Measurements from ENCODE around the gene CYB561A3.

The CYB561A3 gene

DNA sequence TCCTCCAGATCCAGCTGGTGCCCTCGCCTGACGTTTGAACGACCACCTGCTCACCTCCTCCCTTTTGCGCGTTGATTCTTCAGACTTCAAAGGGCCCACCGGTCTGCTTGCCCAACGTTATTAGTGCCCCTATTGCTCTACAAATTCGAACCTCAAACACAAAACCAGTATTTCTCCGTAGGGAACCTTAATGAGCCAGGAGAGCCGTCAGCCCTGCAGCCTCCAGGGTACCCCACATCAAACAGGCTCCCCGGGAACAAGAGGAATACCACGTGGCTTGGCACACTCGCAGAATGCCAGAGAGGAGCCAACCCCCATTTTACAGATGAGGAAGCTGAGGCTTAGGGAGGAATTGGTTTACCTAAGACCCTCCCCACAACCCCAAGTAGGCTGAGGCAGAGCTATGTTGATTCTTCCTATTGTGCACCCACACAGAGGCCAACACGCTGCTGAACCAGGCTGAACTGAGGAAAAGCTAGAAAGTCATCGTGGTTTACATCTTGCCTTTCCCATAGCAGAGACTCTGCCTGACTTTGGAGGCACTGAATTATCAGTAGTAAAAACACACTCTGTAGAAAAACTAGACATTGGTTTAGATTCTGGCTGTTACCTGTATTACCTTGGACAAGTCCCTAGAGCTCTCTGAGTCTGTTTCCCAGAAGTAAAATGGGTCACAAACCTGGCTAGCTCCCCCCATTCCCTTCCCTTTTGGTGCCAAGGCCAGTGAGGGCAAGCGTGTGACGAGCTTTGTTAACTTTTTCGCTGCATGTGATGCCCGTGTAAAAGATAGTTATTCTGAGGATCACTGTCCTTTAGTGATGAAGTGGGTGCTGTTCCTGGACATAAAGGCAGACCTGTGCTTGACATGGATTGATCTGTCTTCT is 27.9 kb downstream of the CYB561A3 start:
- Mint-ChIP-seq H3K27ac (peak overlapping the region; percentile 83), H3K9me3 (no peaks in the 10 kb centered on the region), H3K4me1 (ENCODE audit: low read depth) (peaks cover 53% of the 10 kb centered on the region), H3K4me3 (peak overlapping the region; percentile 87), H3K36me3 (ENCODE audit: low read depth) (peaks cover 54% of the 10 kb centered on the region), H3K27me3 (no peaks in the 10 kb centered on the region)
- intact Hi-C loops (cut with micrococcal nuclease) = loop anchor here (1.0 to 10.0 kb wide), 2 partner anchors 28 to 79 kb away; partner anchors contain the start of gene CYB561A3

GRCh38 chr11:61332797-61333549 is 28.7 kb downstream of the CYB561A3 start, which contains the start of the genes DDB1 and TKFC:
Gene DDB1, minus strand, starts transcription at chr11:61333105. Its CDS starts 137 bp downstream, at chr11:61332968.
Gene TKFC, plus strand, starts transcription at chr11:61333228. Its CDS starts 1,501 bp downstream, at chr11:61334729.
- H3K9me3 Mint-ChIP-seq = no peaks in the 10 kb centered on the region
- intact Hi-C loops (cut with micrococcal nuclease) = loop anchor here (1.0 to 10.0 kb wide), 2 partner anchors 28 to 78 kb away; partner anchors contain the start of gene CYB561A3
- H3K4me1 Mint-ChIP-seq (ENCODE audit: low read depth) = peaks cover 46% of the 10 kb centered on the region

DNA sequence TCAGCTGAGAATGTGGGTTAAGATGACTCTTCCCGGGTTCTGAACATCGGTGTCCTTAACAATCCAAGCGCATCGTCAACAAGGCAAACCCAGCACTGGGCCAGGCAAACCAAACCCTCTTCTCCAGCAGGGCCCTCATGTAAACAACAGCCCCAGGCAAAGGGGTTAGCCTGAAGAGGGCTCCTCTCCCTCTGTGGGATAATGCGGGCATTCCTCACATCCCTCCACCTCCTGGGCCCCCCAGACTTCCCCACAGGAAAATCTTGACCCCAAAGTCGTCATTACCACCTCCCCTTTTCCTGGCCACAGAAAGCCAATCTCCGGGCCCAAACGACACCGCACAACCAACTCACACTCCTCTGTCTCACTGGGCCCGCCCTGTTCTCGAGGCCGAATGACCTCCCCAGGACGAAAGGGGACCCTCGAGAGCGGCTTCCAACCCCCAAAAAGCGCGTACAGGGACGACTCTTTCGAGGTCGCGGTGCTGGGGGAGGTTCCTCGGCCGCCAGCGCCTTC is 29.3 kb downstream of the CYB561A3 start:
- Mint-ChIP-seq H3K27me3 (no peaks in the 10 kb centered on the region), H3K9me3 (no peaks in the 10 kb centered on the region), H3K4me3 (peak overlapping the region; percentile 87), H3K4me1 (ENCODE audit: low read depth) (peaks cover 43% of the 10 kb centered on the region), H3K27ac (peak overlapping the region; percentile 83), H3K36me3 (ENCODE audit: low read depth) (peaks cover 58% of the 10 kb centered on the region)
- intact Hi-C loops (cut with micrococcal nuclease) = loop anchor here (10.0 kb wide), 1 partner anchor 78 kb away; no protein-coding TSS in a partner anchor

More at GRCh38 chr11:61332797-61333549, 28.7 kb downstream of the CYB561A3 start, which contains the start of the genes DDB1 and TKFC:
- H3K36me3 Mint-ChIP-seq (ENCODE audit: low read depth) = peaks cover 54% of the 10 kb centered on the region
- peak within 1 kb of the TSS; percentile 87 for H3K4me3 Mint-ChIP-seq
- H3K27ac Mint-ChIP-seq = peak within 1 kb of the TSS; percentile 83
- H3K27me3 Mint-ChIP-seq = no peaks in the 10 kb centered on the region

- Mint-ChIP-seq H3K4me3 (peak overlapping the region; percentile 87), H3K27ac (peak overlapping the region; percentile 83), H3K9me3 (no peaks in the 10 kb centered on the region), H3K4me1 (ENCODE audit: low read depth) (peaks cover 36% of the 10 kb centered on the region), H3K36me3 (ENCODE audit: low read depth) (peaks cover 65% of the 10 kb centered on the region), H3K27me3 (no peaks in the 10 kb centered on the region)
- intact Hi-C loops (cut with micrococcal nuclease) = loop anchor here (10.0 kb wide), 1 partner anchor 77 kb away; no protein-coding TSS in a partner anchor
Observed at GRCh38 chr11:61331651-61332050, 30.0 kb downstream of the CYB561A3 start.

DNA sequence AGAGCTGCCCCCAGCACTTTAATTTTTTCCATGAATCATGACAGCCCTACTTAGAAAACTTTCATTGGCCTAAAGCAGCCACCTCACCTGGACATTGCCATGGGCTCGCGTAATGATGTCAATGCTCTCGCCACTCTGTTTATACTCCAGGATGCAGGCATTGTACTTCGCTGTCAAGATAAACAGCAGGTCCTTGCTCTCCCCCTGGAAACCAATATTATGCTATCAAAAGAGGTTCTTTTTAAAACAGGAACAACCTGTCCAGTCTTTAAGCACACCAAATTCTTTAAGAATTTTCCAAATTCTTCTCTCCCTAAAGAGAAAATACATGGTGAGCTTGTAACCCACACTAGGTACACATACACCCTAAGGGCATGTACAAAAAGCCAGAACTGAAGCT is 31.8 kb downstream of the CYB561A3 start:
- H3K4me1 Mint-ChIP-seq (ENCODE audit: low read depth) = peaks cover 33% of the 10 kb centered on the region
- H3K4me3 Mint-ChIP-seq = no peak overlapping the region
- no peaks in the 10 kb centered on the region for H3K9me3 Mint-ChIP-seq
- H3K27ac Mint-ChIP-seq = no peak overlapping the region
- no peaks in the 10 kb centered on the region for H3K27me3 Mint-ChIP-seq
- intact Hi-C loops (cut with micrococcal nuclease) = loop anchor here (10.0 kb wide), 1 partner anchor 75 kb away; no protein-coding TSS in a partner anchor
- H3K36me3 Mint-ChIP-seq (ENCODE audit: low read depth) = peaks cover 83% of the 10 kb centered on the region

DNA sequence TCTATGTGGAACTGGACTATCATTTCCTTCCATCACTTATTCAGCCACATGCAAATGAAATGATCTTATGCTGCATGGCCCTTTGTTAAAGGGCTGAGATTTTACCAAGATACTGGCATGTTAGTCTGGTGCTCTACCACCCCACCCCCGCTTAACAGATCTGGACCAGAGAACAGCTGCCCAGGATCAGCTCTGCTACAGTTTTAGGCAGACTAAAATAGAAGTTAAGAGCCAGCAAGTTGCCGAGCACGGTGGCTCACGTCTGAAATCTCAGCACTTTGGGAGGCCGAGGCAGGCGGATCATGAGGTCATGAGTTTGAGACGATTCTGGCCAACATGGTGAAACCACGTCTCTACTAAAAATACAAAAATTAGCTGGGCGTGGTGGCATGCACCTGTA is 33.3 kb downstream of the CYB561A3 start:
- peaks cover 94% of the 10 kb centered on the region for H3K36me3 Mint-ChIP-seq (ENCODE audit: low read depth)
- H3K4me1 Mint-ChIP-seq (ENCODE audit: low read depth) = peaks cover 27% of the 10 kb centered on the region
- H3K27ac Mint-ChIP-seq = no peak overlapping the region
- no peaks in the 10 kb centered on the region for H3K27me3 Mint-ChIP-seq
- H3K4me3 Mint-ChIP-seq = no peak overlapping the region
- H3K9me3 Mint-ChIP-seq = no peaks in the 10 kb centered on the region
- intact Hi-C loops (cut with micrococcal nuclease) = no loop called here

DNA sequence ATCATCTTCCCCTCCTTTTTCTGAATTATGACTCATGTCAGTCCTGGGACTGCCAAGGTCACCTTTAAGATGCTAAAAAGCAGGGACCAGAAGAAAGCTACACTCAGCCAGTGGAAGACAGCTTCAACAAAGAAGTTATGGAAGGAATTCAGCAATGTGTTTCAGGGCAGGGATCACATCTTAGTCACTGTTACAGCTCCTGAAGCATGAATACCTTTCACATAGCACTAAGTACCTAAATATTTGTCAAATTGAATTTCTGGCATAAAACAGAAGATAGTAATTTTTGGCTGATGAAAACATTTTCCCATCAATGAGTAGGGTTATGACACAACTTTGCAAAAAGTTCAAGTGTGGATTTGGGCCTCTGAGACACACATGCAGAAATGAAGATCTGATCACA is 34.0 kb downstream of the CYB561A3 start:
- Mint-ChIP-seq H3K9me3 (no peaks in the 10 kb centered on the region), H3K27ac (no peak overlapping the region)

DNA sequence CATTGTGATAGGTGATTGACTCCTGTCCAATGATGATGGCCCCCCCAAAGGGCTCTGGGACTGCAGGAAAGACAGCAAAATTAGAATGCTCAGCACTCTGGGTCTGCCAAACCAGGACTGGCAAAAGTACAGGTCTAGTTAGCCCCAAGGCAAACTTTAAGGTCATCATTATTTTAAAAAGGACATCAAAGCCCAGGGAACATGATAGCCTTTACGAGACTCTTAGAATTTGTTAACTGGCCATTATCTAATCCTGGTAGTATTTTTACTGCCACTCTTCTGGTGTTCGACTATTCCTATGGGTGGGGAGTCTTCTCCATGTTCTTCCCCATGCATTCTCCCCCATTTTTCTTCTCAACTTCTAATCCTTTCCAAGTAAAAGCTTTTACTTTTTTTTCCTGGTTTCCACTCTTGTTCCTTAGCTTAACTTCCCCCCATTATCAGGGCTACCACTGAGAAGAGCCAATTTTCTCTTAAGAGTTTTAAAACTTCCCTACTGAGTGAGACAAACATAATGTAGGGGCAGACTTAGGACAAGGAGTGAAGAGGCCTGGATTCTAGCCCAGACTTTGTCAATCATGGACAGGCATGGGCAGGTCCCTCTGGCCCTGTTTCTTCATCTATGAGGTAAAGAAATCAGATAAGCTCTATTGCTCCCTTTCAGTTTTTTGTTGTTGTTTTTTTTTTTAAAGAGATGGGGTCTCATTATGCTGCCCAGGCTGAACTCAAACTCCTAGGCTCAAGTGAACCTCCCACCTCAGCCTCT is 35.9 kb downstream of the CYB561A3 start:
- no peak overlapping the region for H3K27ac Mint-ChIP-seq
- intact Hi-C loops (cut with micrococcal nuclease) = no loop called here
- peaks cover 7% of the 10 kb centered on the region for H3K4me1 Mint-ChIP-seq (ENCODE audit: low read depth)
- H3K36me3 Mint-ChIP-seq (ENCODE audit: low read depth) = peaks cover 96% of the 10 kb centered on the region
- H3K27me3 Mint-ChIP-seq = no peaks in the 10 kb centered on the region
- no peak overlapping the region for H3K4me3 Mint-ChIP-seq
- H3K9me3 Mint-ChIP-seq = no peaks in the 10 kb centered on the region

More for the DNA sequence above, 34.0 kb downstream of the CYB561A3 start:
- no peaks in the 10 kb centered on the region for H3K27me3 Mint-ChIP-seq
- intact Hi-C loops (cut with micrococcal nuclease) = no loop called here
- peaks cover 94% of the 10 kb centered on the region for H3K36me3 Mint-ChIP-seq (ENCODE audit: low read depth)
- no peak overlapping the region for H3K4me3 Mint-ChIP-seq
- peaks cover 25% of the 10 kb centered on the region for H3K4me1 Mint-ChIP-seq (ENCODE audit: low read depth)

DNA sequence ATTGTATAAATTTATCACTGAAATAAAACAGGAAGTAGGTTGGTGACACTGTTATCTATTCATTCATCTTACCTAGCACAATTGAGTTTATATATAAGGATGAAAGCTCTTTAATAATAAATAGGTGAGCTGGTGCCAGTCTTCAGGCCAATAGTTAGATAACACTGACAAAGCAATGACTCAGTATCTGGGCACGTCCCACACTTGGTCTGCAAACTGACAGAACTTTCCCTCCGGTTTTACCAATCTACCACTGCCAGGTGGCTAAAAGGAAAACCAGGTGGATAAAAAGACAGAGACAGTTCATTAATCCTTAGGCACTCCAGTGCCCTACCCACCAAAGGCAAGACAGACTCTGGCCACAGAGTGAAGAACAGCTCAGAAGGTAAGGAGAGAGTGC is 46.4 kb downstream of the CYB561A3 start:
- H3K36me3 Mint-ChIP-seq (ENCODE audit: low read depth) = peaks cover 19% of the 10 kb centered on the region
- H3K4me1 Mint-ChIP-seq (ENCODE audit: low read depth) = no peaks in the 10 kb centered on the region
- no peak overlapping the region for H3K27ac Mint-ChIP-seq
- H3K27me3 Mint-ChIP-seq = no peaks in the 10 kb centered on the region
- H3K4me3 Mint-ChIP-seq = no peak overlapping the region
- intact Hi-C loops (cut with micrococcal nuclease) = no loop called here
- H3K9me3 Mint-ChIP-seq = no peaks in the 10 kb centered on the region

GRCh38 chr11:61310749-61311148 is 50.9 kb downstream of the CYB561A3 start:
- Mint-ChIP-seq H3K36me3 (ENCODE audit: low read depth) (no peaks in the 10 kb centered on the region), H3K27ac (no peak overlapping the region), H3K27me3 (no peaks in the 10 kb centered on the region), H3K9me3 (no peaks in the 10 kb centered on the region), H3K4me1 (ENCODE audit: low read depth) (no peaks in the 10 kb centered on the region), H3K4me3 (no peak overlapping the region)
- intact Hi-C loops (cut with micrococcal nuclease) = no loop called here

DNA sequence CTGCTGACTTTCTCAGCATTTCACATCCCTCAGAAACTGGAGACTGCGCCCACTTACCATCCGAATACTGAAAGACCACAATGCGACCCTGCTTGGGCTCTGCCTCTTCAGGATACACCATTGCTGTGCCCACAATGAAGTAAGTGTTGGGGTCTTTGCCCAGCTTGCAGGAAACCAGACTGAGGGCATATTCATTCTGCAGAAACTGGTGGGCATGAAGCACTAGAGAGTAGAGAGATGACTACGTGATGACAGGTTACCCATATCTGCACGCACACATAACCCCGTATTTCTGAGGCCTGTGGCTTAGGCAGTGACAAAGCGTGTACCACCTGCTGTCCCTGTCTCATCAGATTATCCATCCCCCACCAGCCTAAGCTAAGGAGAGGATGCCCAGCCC is 51.9 kb downstream of the CYB561A3 start:
- no peaks in the 10 kb centered on the region for H3K36me3 Mint-ChIP-seq (ENCODE audit: low read depth)
- H3K27me3 Mint-ChIP-seq = no peaks in the 10 kb centered on the region
- intact Hi-C loops (cut with micrococcal nuclease) = loop anchor here (10.0 kb wide), 1 partner anchor 55 kb away; no protein-coding TSS in a partner anchor
- no peaks in the 10 kb centered on the region for H3K9me3 Mint-ChIP-seq
- H3K4me1 Mint-ChIP-seq (ENCODE audit: low read depth) = no peaks in the 10 kb centered on the region
- no peak overlapping the region for H3K27ac Mint-ChIP-seq
- H3K4me3 Mint-ChIP-seq = no peak overlapping the region

DNA sequence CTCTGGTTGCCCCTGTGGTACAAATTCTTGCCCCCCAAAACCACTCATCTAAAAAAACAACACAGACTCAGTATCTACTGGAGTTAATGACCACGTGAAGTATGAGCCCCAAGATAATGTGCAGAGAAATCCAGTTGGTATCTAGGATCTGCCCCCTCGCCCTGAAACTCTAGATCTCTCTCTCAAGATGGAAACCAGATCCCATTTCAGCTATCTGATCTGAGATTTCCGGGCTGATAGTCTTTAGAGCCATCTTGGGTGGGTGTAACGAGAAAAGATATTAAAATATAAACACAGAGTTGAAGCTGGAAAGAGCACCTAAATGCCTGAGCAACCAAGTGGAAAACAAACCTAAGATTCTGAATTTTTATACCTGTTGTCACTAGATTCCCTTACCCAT is 52.5 kb downstream of the CYB561A3 start:
- no peaks in the 10 kb centered on the region for H3K36me3 Mint-ChIP-seq (ENCODE audit: low read depth)
- no peaks in the 10 kb centered on the region for H3K9me3 Mint-ChIP-seq
- H3K27me3 Mint-ChIP-seq = no peaks in the 10 kb centered on the region
- no peaks in the 10 kb centered on the region for H3K4me1 Mint-ChIP-seq (ENCODE audit: low read depth)
- intact Hi-C loops (cut with micrococcal nuclease) = loop anchor here (10.0 kb wide), 1 partner anchor 54 kb away; no protein-coding TSS in a partner anchor
- no peak overlapping the region for H3K4me3 Mint-ChIP-seq
- H3K27ac Mint-ChIP-seq = no peak overlapping the region

- no peaks in the 10 kb centered on the region for H3K36me3 Mint-ChIP-seq (ENCODE audit: low read depth)
- H3K4me1 Mint-ChIP-seq (ENCODE audit: low read depth) = no peaks in the 10 kb centered on the region
- no peak overlapping the region for H3K27ac Mint-ChIP-seq
- no peak overlapping the region for H3K4me3 Mint-ChIP-seq
- H3K9me3 Mint-ChIP-seq = no peaks in the 10 kb centered on the region
- H3K27me3 Mint-ChIP-seq = no peaks in the 10 kb centered on the region
- intact Hi-C loops (cut with micrococcal nuclease) = loop anchor here (10.0 kb wide), 1 partner anchor 53 kb away; no protein-coding TSS in a partner anchor
Observed at GRCh38 chr11:61307354-61307753, 54.3 kb downstream of the CYB561A3 start.
